ENCODE data around the gene CELF1. TPM values are rescaled to one million over a fixed set of nuclear protein-coding genes. Genes with fewer than 3 reads are reported as not detected.

Gene CELF1
- total and polyA plus RNA-seq, 2 of the 4 experiments (the other 2 are of a cell fraction), result 63.3 to 135 TPM

DNA sequence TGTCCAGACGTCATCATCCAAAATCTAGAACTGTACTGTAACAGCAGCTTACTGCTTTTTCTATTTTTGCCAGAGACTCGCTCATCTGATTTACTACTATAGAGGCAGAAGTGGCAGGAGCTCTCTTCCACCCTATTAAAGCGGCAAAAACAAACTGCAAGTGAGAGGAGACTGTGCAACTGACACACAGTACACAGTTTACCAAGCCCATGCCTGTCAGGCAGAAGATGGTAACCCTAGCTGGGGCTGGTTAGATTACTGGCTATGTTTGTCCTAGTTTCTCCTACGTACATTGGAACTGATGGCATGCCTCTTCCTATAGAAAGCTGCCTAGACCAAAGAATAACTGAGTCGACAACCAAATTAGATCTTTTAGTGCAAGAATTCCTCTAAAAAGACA lies 51.8 kb downstream of the CELF1 start:
- Histone ChIP-seq H3K9me3 (ENCODE audit: control insufficient read depth, insufficient read depth, low read length) (no peaks in the 10 kb centered on the region), H3K9ac (ENCODE audit: low read depth, low read length) (no peak overlapping the region), H2BK15ac (ENCODE audit: low read depth, low read length) (no peak overlapping the region), H3K36me3 (ENCODE audit: control insufficient read depth, insufficient read depth, low read length) (peaks cover 7% of the 10 kb centered on the region), H3K4me2 (ENCODE audit: low read depth, low read length) (no peak overlapping the region), H2AFZ (replicated peaks; ENCODE audit: low read length, poor library complexity) (no peak overlapping the region), H3K23ac (ENCODE audit: low read depth, low read length) (no peak overlapping the region), H4K8ac (ENCODE audit: low read depth in 2 of 2, low read length in 2 of 2) (no peak overlapping the region), H4K20me1 (ENCODE audit: insufficient read depth, low read length) (peaks cover 50% of the 10 kb centered on the region), H3K56ac (ENCODE audit: extremely low read depth, insufficient read depth, low read length) (no peak overlapping the region), H3K4me1 (ENCODE audit: control insufficient read depth, insufficient read depth, low read length) (peaks cover 2% of the 10 kb centered on the region; the same call in 1 of the 2 replicates), H2AK5ac (ENCODE audit: low read depth, low read length) (no peak overlapping the region), H3K4me3 (ENCODE audit: insufficient read depth, low read depth, low read length) (no peak overlapping the region), H4K5ac (ENCODE audit: low read depth, low read length) (no peak overlapping the region), H4K91ac (ENCODE audit: insufficient read depth, low read depth, low read length) (no peak overlapping the region), H3K14ac (replicated peaks; ENCODE audit: low read depth, low read length) (no peak overlapping the region), H3K79me1 (ENCODE audit: low read depth in 1 of 2, low read length in 2 of 2) (peaks cover 50 to 79% of the 10 kb centered on the region in 2 experiments), H3K27ac (ENCODE audit: insufficient read depth, low read length) (no peak overlapping the region), H2AK9ac (replicated peaks; ENCODE audit: low read depth, low read length, poor library complexity) (no peak overlapping the region), H3K27me3 (ENCODE audit: control insufficient read depth, insufficient read depth, low read length) (no peaks in the 10 kb centered on the region), H3K9me1 (ENCODE audit: insufficient read depth, low read length) (peaks cover 14% of the 10 kb centered on the region), H3K18ac (ENCODE audit: low read depth, low read length) (no peak overlapping the region), H2BK120ac (ENCODE audit: low read depth, low read length) (no peak overlapping the region), H2BK5ac (ENCODE audit: low read depth, low read length, poor library complexity, severe bottlenecking) (no peak overlapping the region), H2BK20ac (ENCODE audit: low read depth, low read length) (no peak overlapping the region), H3K4ac (ENCODE audit: low read depth, low read length) (no peak overlapping the region)
- WGBS, 2 experiments (ENCODE audit: extremely low coverage in 2 of 2, insufficient read length in 1 of 2), result 100% methylated on average over 1 of the region's 5 CpGs; no CpG with 5 or more reads in 1 of the 2 experiments
- no peak for ATAC-seq (ENCODE audit: low read depth)
- no peak for DNase-seq
- intact Hi-C loops (cut with micrococcal nuclease), result no loop called here
- dilution Hi-C loops (cut with HindIII; ENCODE audit: low sequenced_read_pairs, unreplicated experiment), result no loop called here
- CTCF ChIA-PET, result no interaction called here
- POLR2A ChIA-PET (ENCODE audit: unreplicated experiment), result no interaction called here
- TF ChIP-seq CHD1 (IDR thresholded peaks at IDR 0.05; ENCODE audit: low read depth, low read length), result no peak
- no peak for TF ChIP-seq FOS (IDR thresholded peaks at IDR 0.05; ENCODE audit: low read depth, low read length)
- TF ChIP-seq, protein P1, sequence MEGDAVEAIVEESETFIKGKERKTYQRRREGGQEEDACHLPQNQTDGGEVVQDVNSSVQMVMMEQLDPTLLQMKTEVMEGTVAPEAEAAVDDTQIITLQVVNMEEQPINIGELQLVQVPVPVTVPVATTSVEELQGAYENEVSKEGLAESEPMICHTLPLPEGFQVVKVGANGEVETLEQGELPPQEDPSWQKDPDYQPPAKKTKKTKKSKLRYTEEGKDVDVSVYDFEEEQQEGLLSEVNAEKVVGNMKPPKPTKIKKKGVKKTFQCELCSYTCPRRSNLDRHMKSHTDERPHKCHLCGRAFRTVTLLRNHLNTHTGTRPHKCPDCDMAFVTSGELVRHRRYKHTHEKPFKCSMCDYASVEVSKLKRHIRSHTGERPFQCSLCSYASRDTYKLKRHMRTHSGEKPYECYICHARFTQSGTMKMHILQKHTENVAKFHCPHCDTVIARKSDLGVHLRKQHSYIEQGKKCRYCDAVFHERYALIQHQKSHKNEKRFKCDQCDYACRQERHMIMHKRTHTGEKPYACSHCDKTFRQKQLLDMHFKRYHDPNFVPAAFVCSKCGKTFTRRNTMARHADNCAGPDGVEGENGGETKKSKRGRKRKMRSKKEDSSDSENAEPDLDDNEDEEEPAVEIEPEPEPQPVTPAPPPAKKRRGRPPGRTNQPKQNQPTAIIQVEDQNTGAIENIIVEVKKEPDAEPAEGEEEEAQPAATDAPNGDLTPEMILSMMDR (conservative IDR thresholded peaks at IDR 0.05; ENCODE audit: low read depth, low read length), result no peak
- TF ChIP-seq MAZ (IDR thresholded peaks at IDR 0.05; ENCODE audit: borderline replicate concordance, low read depth, low read length), result no peak
- in situ Hi-C loops (cut with MboI; ENCODE audit: low sequenced_read_pairs), result no loop called here
- no TSS peak for BruUV-seq (replicated peaks)

All from IMR-90 (cell line).